ENCODE results near the gene DCAF6.

GRCh38 chr1:167904652-167905130 is 31.8 kb upstream of the DCAF6 start:
- no peak for TF ChIP-seq CTCF (conservative IDR thresholded peaks at IDR 0.05; ENCODE audit: low read depth, low read length)
- no peak for TF ChIP-seq EZH2 (IDR thresholded peaks at IDR 0.05; ENCODE audit: borderline replicate concordance, low read depth, low read length, poor library complexity, severe bottlenecking)
